Liver (tissue), 9 donors: ENCODE measurements around the gene MAF. TPM values are rescaled to one million over a fixed set of nuclear protein-coding genes. Genes with fewer than 3 reads are reported as not detected.

Source experiments
- DNase-seq: peaks from one replicate; pipeline ENCODE4 v3.0.0-alpha.2; 2017; ENCODE audit warnings: low spot score
- H3K27ac ChIP-seq, 2 donors: one replicate each; pipeline ENCODE4 v1.7.0; 2013; ENCODE audit warnings: inconsistent platforms in 2 of 2, low read length in 2 of 2, control low read depth in 1 of 2, low read depth in 1 of 2, mild to moderate bottlenecking in 1 of 2
- H3K27me3 ChIP-seq, 4 donors: one replicate each; pipeline versions ENCODE4 v1.6.1 to v1.7.0; 2013; ENCODE audit warnings: low read length in 3 of 4, inconsistent platforms in 1 of 4, mild to moderate bottlenecking in 1 of 4, moderate library complexity in 1 of 4; ENCODE audit not compliant: control insufficient read depth in 4 of 4, insufficient read depth in 4 of 4
- H3K36me3 ChIP-seq, 4 donors: one replicate each; pipeline versions ENCODE4 v1.6.1 to v1.7.0; 2013; ENCODE audit warnings: low read length in 3 of 4, mild to moderate bottlenecking in 3 of 4, low read depth in 1 of 4, moderate library complexity in 1 of 4; ENCODE audit not compliant: control insufficient read depth in 4 of 4, insufficient read depth in 3 of 4
- H3K4me1 ChIP-seq, 4 donors: one replicate each; pipeline versions ENCODE4 v1.6.1 to v1.7.0; 2013; ENCODE audit warnings: low read length in 3 of 4, mild to moderate bottlenecking in 3 of 4, moderate library complexity in 1 of 4; ENCODE audit not compliant: control insufficient read depth in 4 of 4, insufficient read depth in 4 of 4
- H3K4me3 ChIP-seq, 3 donors: one replicate each; pipeline versions ENCODE4 v1.6.1 to v1.7.0; 2013; ENCODE audit warnings: low read length in 3 of 3, control low read depth in 1 of 3, low read depth in 1 of 3, mild to moderate bottlenecking in 1 of 3
- H3K9ac ChIP-seq, 2 donors: one replicate each; pipeline ENCODE4 v1.7.0; 2013; ENCODE audit warnings: low read length in 2 of 2, mild to moderate bottlenecking in 2 of 2, moderate library complexity in 2 of 2, control low read depth in 1 of 2, low read depth in 1 of 2
- H3K9me3 ChIP-seq, 4 donors: one replicate each; pipeline versions ENCODE4 v1.6.1 to v1.7.0; 2013; ENCODE audit warnings: low read length in 3 of 4; ENCODE audit not compliant: control insufficient read depth in 4 of 4
- CTCF ChIP-seq: fragments of 150-350 bp; IDR thresholded peaks from 2 replicates; pipeline ENCODE4 v1.5.1; 2017; ENCODE audit warnings: improper control_type of control experiment, low read depth, low read length; ENCODE audit not compliant: missing input control
- EGR1 ChIP-seq, 2 donors: IDR thresholded peaks; 2 replicates each; pipeline ENCODE4 v1.6.1; 2016 to 2018; ENCODE audit warnings: antibody characterized with exemption in 2 of 2, low read depth in 2 of 2
- FOXA1 ChIP-seq: IDR thresholded peaks from 2 replicates; pipeline ENCODE4 v1.6.1; 2016; ENCODE audit warnings: antibody characterized with exemption
- FOXA2 ChIP-seq: IDR thresholded peaks from 2 replicates; pipeline ENCODE4 v1.6.1; 2016; ENCODE audit warnings: antibody characterized with exemption
- GABPA ChIP-seq, 2 donors: IDR thresholded peaks in 1 of 2; conservative IDR thresholded peaks in 1 of 2; 2 replicates each; pipeline ENCODE4 v1.6.1; 2016; ENCODE audit warnings: antibody characterized with exemption in 2 of 2, mild to moderate bottlenecking in 1 of 2, moderate library complexity in 1 of 2
- HNF4A ChIP-seq, 2 donors: conservative IDR thresholded peaks; 2 replicates each; pipeline ENCODE4 v1.6.1; 2016; ENCODE audit warnings: antibody characterized with exemption in 2 of 2, mild to moderate bottlenecking in 2 of 2
- HNF4G ChIP-seq: IDR thresholded peaks from 2 replicates; pipeline ENCODE4 v1.6.1; 2016; ENCODE audit warnings: antibody characterized with exemption
- JUND ChIP-seq, 2 donors: IDR thresholded peaks; 2 replicates each; pipeline ENCODE4 v1.6.1; 2016; ENCODE audit warnings: antibody characterized with exemption in 2 of 2
- MAX ChIP-seq: IDR thresholded peaks from 2 replicates; pipeline ENCODE4 v1.6.1; 2016; ENCODE audit warnings: antibody characterized with exemption
- NR2F2 ChIP-seq: IDR thresholded peaks from 2 replicates; pipeline ENCODE4 v1.6.1; 2016; ENCODE audit warnings: antibody characterized with exemption
- RAD21 ChIP-seq, 2 donors: IDR thresholded peaks; 2 replicates each; pipeline ENCODE4 v1.6.1; 2016; ENCODE audit warnings: antibody characterized with exemption in 2 of 2, mild to moderate bottlenecking in 2 of 2
- REST ChIP-seq: IDR thresholded peaks from 2 replicates; pipeline ENCODE4 v1.6.1; 2016; ENCODE audit warnings: antibody characterized with exemption, mild to moderate bottlenecking
- RXRA ChIP-seq, 2 donors: IDR thresholded peaks; 2 replicates each; pipeline ENCODE4 v1.6.1; 2017 to 2018; ENCODE audit warnings: antibody characterized with exemption in 2 of 2, mild to moderate bottlenecking in 1 of 2
- SP1 ChIP-seq: IDR thresholded peaks from 2 replicates; pipeline ENCODE4 v1.6.1; 2018; ENCODE audit warnings: antibody characterized with exemption, mild to moderate bottlenecking
- TAF1 ChIP-seq: conservative IDR thresholded peaks from 2 replicates; pipeline ENCODE4 v1.6.1; 2016; ENCODE audit warnings: antibody characterized with exemption, mild to moderate bottlenecking
- YY1 ChIP-seq: IDR thresholded peaks from 2 replicates; pipeline ENCODE4 v1.6.1; 2016; ENCODE audit warnings: antibody characterized with exemption, mild to moderate bottlenecking
- ZBTB33 ChIP-seq: IDR thresholded peaks from 2 replicates; pipeline ENCODE4 v1.6.1; 2016; ENCODE audit warnings: antibody characterized with exemption
- WGBS: extraction: QIAGEN DNeasy Blood & Tissue Kit; methylation state at CpG from one replicate; pipeline ENCODE4 v1.1.7; 2013; 5-methylcytosine and 5-hydroxymethylcytosine counted together
- polyA plus RNA-seq, 2 donors: library from polyadenylated mRNA; stranded (reverse) in 1 of 2; unstranded in 1 of 2; fragments of 200-250 nt in 1 of 2; fragments of >200 nt in 1 of 2; fragmentation: Nextera tagmentation in 1 of 2; extraction: Ambion mirVana in 1 of 2; gene quantifications; one replicate each; pipeline versions ENCODE4 v1.2.1 to v1.2.3, GENCODE V29; 2013 to 2015
- total RNA-seq, 2 donors: library from RNA; depleted of rRNA; stranded (reverse); fragments of >200 nt; gene quantifications; one replicate each; pipeline ENCODE4 v1.2.3, GENCODE V29; 2014
- TF ChIP-seq, protein P1 (sequence below): IDR thresholded peaks from 2 replicates; pipeline ENCODE4 v1.6.1; 2016; ENCODE audit warnings: antibody characterized with exemption
- donor health status: healthy.
- donor health status: healthy.
- donor health status: healthy.
- donor health status: healthy.
- donor health status: healthy.

Gene MAF
- total and polyA plus RNA-seq, 4 donors = 9.7 to 20.9 (median 16.7) TPM

DNA sequence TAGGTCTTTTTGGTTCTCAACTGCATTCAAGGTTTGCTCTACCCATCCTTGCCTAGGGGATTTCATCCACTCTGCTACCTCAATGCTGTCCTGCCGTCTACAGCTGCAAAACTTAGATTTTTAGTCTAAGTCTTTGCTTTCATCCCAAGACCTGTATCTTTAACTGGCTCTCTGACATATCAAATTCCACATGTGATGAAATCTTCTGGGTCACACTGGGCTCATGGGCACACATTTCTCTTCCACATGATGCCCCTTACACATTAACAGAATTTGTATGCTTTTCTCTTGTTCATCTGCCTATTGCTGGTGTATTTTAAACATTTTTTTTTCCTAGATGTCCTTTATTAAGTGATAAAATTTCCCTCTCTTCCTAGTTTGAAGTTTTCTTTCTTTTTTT, 39.6 kb downstream of the MAF start:
- no peaks in the 10 kb centered on the region for H3K9me3 ChIP-seq
- H3K9ac ChIP-seq = peak overlapping the region in 1 of 2 donors; percentile 19
- TF ChIP-seq TAF1 (no peak), GABPA (IDR thresholded peaks at IDR 0.05 in 1 of 2, conservative IDR thresholded peaks at IDR 0.05 in 1 of 2) (no peak), YY1 (no peak), SP1 (peak; percentile 57), FOXA1 (no peak), HNF4A (conservative IDR thresholded peaks at IDR 0.05) (peak; percentile 66 to 67), EGR1 (IDR thresholded peaks at IDR 0.05; ENCODE audit: low read depth in 2 of 2) (no peak), NR2F2 (no peak), HNF4G (no peak), JUND (IDR thresholded peaks at IDR 0.05) (no peak), RAD21 (IDR thresholded peaks at IDR 0.05) (peak in 1 of 2 donors; percentile 16), CTCF (no peak), REST (no peak), ZBTB33 (no peak), RXRA (IDR thresholded peaks at IDR 0.05) (peak; percentile 56 to 68), MAX (peak; percentile 73), FOXA2 (no peak)
- TF ChIP-seq, protein P1, sequence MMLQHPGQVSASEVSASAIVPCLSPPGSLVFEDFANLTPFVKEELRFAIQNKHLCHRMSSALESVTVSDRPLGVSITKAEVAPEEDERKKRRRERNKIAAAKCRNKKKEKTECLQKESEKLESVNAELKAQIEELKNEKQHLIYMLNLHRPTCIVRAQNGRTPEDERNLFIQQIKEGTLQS = no peak
- H3K4me1 ChIP-seq = peaks cover 4 to 44% (median 36%) of the 10 kb centered on the region in 4 donors
- H3K4me3 ChIP-seq = no peak overlapping the region
- 46% methylated on average over 1 of the region's 1 CpG for WGBS
- no peaks in the 10 kb centered on the region for H3K36me3 ChIP-seq
- H3K27me3 ChIP-seq = no peaks in the 10 kb centered on the region
- no peak for DNase-seq
- H3K27ac ChIP-seq = peak overlapping the region; percentile 12 to 81
